WTC11 (cell line): ENCODE results near the gene VPS18.

ENCODE experiments used
- AFF4 ChIP-seq: sonication (generic); formaldehyde crosslinking; IDR thresholded peaks from 2 replicates; pipeline ENCODE4 v1.8.1; 2023; ENCODE audit warnings: mild to moderate bottlenecking, missing genetic modification reagents, borderline replicate concordance
- ATF1 ChIP-seq: sonication (generic); formaldehyde crosslinking; IDR thresholded peaks from 2 replicates; pipeline ENCODE4 v1.8.1; 2023; ENCODE audit warnings: mild to moderate bottlenecking, moderate library complexity, missing genetic modification reagents
- CREB1 ChIP-seq: sonication (generic); formaldehyde crosslinking; IDR thresholded peaks from 2 replicates; pipeline ENCODE4 v1.8.0; 2023; ENCODE audit warnings: mild to moderate bottlenecking, missing genetic modification reagents
- JAZF1 ChIP-seq: fragments of 250-450 bp; sonication (Bioruptor Pico); IDR thresholded peaks from 2 replicates; pipeline ENCODE4 v1.9.0; 2021; ENCODE audit warnings: moderate library complexity, mild to moderate bottlenecking, inconsistent platforms
- NR3C1 ChIP-seq: sonication (generic); formaldehyde crosslinking; conservative IDR thresholded peaks from 2 replicates; pipeline ENCODE4 v1.8.1; 2023; ENCODE audit warnings: low read depth, mild to moderate bottlenecking, missing genetic modification reagents
- SMAD4 ChIP-seq: sonication (generic); formaldehyde crosslinking; IDR thresholded peaks from 2 replicates; pipeline ENCODE4 v1.8.0; 2022; ENCODE audit warnings: mild to moderate bottlenecking, missing genetic modification reagents
- SP1 ChIP-seq: sonication (generic); formaldehyde crosslinking; conservative IDR thresholded peaks from 2 replicates; pipeline ENCODE4 v1.8.1; 2022; ENCODE audit warnings: missing genetic modification reagents
- ZBTB21 ChIP-seq: sonication (generic); formaldehyde crosslinking; IDR thresholded peaks from 2 replicates; pipeline ENCODE4 v1.8.1; 2023; ENCODE audit warnings: mild to moderate bottlenecking, missing genetic modification reagents, borderline replicate concordance
- TF ChIP-seq, protein P1 (sequence below): sonication (generic); formaldehyde crosslinking; IDR thresholded peaks from 2 replicates; pipeline ENCODE4 v1.8.0; 2022; ENCODE audit warnings: mild to moderate bottlenecking, missing genetic modification reagents
- TF ChIP-seq, protein P2 (sequence below): fragments of 200-600 bp; IDR thresholded peaks from 2 replicates; pipeline ENCODE4 v1.8.0; 2022; ENCODE audit warnings: antibody characterized with exemption
- TF ChIP-seq, protein P3 (sequence below): sonication (generic); formaldehyde crosslinking; IDR thresholded peaks from 2 replicates; pipeline ENCODE4 v1.8.0; 2022; ENCODE audit warnings: mild to moderate bottlenecking, missing genetic modification reagents

DNA sequence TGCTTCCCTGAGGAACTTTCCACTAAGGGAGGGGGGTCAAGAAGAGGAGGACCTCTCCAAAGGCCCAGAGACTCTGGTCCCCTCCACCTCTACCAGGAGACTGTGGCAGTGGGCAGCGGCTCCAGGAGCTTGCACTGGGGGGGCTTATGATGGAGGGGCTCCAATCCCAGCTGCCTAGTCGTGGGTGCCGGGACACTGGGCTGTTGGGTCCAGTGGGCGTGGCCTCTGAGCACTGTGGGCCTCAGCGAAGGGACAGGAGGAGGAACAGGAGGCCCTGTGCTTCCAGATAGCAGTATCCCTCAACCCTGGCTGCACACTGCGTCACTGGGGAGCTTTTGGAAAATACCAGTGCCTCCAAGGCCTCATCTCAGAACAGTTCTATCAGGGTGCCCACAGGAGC is 21.4 kb downstream of the VPS18 start:
- TF ChIP-seq NR3C1 (CRISPR knock-in tag) (no peak), AFF4 (CRISPR knock-in tag) (no peak), CREB1 (CRISPR knock-in tag) (no peak), SMAD4 (CRISPR knock-in tag) (no peak), ZBTB21 (CRISPR knock-in tag) (no peak), ATF1 (CRISPR knock-in tag) (no peak), JAZF1 (CRISPR knock-in tag) (no peak), SP1 (CRISPR knock-in tag) (no peak)
- TF ChIP-seq, protein P1, sequence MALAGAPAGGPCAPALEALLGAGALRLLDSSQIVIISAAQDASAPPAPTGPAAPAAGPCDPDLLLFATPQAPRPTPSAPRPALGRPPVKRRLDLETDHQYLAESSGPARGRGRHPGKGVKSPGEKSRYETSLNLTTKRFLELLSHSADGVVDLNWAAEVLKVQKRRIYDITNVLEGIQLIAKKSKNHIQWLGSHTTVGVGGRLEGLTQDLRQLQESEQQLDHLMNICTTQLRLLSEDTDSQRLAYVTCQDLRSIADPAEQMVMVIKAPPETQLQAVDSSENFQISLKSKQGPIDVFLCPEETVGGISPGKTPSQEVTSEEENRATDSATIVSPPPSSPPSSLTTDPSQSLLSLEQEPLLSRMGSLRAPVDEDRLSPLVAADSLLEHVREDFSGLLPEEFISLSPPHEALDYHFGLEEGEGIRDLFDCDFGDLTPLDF (CRISPR knock-in tag) = no peak
- TF ChIP-seq, protein P2, sequence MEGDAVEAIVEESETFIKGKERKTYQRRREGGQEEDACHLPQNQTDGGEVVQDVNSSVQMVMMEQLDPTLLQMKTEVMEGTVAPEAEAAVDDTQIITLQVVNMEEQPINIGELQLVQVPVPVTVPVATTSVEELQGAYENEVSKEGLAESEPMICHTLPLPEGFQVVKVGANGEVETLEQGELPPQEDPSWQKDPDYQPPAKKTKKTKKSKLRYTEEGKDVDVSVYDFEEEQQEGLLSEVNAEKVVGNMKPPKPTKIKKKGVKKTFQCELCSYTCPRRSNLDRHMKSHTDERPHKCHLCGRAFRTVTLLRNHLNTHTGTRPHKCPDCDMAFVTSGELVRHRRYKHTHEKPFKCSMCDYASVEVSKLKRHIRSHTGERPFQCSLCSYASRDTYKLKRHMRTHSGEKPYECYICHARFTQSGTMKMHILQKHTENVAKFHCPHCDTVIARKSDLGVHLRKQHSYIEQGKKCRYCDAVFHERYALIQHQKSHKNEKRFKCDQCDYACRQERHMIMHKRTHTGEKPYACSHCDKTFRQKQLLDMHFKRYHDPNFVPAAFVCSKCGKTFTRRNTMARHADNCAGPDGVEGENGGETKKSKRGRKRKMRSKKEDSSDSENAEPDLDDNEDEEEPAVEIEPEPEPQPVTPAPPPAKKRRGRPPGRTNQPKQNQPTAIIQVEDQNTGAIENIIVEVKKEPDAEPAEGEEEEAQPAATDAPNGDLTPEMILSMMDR = no peak
- TF ChIP-seq, protein P3, sequence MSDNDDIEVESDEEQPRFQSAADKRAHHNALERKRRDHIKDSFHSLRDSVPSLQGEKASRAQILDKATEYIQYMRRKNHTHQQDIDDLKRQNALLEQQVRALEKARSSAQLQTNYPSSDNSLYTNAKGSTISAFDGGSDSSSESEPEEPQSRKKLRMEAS (CRISPR knock-in tag) = no peak
